GM19043 (cell line): Measurements from ENCODE around the gene YIPF3.
"Not testable (repeated sequence)": the region's sequence is repeated elsewhere in the genome, so short reads cannot be mapped to it uniquely, and the experiment has no call there.

ENCODE experiments used
- ATAC-seq: cut with Tn5 transposase; IDR thresholded peaks from one replicate; pipeline ENCODE4 v1.9.1; 2021; ENCODE audit warnings: low read depth; ENCODE audit not compliant: unreplicated experiment

The YIPF3 gene

DNA sequence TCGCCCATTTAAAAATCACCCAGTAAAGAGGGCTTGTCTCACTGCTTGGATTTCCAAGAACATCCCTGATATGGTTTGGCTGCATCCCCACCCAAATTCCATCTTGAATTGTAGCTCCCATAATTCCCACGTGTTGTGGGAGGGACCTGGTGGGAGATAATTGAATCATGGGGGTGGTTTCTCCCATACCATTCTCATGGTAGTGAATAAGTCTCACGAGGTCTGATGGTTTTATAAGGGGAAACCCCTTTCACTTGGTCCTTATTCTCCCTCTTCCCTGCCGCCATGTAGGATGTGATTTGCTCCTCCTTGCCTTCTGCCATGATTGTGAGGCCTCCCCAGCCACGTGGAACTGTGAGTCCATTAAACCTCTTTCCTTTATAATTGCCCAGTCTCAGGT, 49.5 kb downstream of the YIPF3 start:
- not testable (repeated sequence) for ATAC-seq

DNA sequence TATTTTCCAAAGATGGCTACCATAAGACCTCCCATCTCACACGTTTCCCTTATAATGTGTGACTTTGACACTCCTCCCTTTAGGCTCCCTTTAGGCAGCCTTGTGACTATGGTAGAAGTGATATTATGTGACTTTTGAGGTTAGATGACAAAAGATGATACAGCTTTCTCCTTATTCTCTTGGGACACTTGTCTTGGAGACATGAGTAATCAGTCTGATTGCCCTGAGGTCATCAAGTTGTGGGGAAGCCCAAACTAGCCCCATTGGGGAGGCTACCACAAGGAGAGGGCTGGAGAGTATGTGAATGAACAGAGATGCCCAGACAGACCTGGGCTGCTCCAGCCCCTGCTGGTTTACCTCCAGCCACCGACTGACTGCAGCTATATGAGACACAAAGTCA, 50.8 kb downstream of the YIPF3 start:
- no peak for ATAC-seq

DNA sequence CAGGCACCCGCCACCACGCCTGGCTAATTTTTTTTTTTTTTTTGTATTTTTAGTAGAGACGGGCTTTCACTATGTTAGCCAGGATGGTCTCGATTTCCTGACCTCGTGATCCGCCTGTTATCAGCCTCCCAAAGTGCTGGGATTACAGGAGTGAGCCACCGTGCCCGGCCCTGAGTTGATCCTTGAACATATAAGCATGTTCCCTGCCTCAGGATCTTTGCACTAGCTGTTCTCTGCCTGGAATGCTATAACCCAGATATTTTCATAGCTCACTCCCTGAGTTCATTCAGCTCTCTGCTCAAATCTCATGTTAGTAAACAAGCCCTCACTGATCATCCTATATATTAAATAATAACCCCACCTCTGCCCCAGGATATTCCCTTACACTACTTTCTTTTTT, 52.4 kb downstream of the YIPF3 start:
- no peak for ATAC-seq

DNA sequence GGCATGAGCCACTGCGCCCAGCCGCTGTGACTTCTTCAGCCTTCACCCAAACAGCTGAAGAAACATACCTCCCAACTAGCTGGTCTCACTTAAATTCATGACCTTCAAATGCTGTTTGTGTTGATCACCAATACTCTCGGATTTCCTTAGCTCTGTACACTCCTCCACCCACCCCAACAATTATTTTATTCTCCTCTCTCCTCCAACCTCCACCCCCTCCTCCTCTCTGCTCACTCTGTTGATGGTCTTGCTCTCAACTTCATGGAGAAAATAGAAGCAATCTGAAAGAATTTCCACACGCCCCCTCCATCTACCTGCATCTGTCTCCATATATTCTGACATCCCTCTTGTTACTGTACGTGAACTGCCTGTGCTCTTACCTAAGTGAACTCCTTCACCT, 54.8 kb downstream of the YIPF3 start:
- no peak for ATAC-seq
